ENCODE results near the gene MEST.
"Not testable (repeated sequence)": the region's sequence is repeated elsewhere in the genome, so short reads cannot be mapped to it uniquely, and the experiment has no call there.

The MEST gene

DNA sequence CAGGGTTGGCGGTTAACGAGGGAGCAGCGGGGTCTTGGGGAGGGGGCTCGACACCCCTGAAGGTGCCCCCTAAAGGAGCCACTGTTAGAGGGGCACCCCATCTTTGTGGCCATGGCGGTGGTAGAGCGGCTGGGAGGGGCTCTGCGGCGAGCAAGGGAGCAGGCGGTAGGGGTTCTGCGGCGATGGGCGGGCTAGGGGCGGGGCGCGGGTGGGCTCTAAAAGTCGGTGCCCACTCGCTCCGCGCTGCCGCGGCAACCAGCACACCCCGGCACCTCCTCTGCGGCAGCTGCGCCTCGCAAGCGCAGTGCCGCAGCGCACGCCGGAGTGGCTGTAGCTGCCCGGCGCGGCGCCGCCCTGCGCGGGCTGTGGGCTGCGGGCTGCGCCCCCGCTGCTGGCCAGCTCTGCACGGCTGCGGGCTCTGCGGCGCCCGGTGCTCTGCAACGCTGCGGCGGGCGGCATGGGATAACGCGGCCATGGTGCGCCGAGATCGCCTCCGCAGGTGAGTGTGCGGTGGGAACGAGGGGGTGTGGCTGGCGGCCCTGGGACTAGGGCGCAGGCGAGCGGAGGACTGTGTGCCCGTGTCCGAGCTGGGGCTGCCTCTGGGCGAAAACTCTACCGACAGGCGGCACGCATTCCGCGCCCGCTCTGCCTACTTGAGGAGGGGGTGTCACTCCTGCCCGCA is at the start of gene MEST:
TSS of gene MEST (plus strand) at position 245 of the 682 bp plus-strand sequence. CDS start at position 474, 229 bp downstream.
- Histone ChIP-seq H3K36me3 (ENCODE audit: control insufficient read depth, insufficient read depth, low read length, severe bottlenecking) (peaks cover 7% of the 10 kb centered on the region), H3K4me3 (ENCODE audit: low read length) (peak within 1 kb of the TSS; percentile 85), H3K9ac (ENCODE audit: low read length) (peak within 1 kb of the TSS; percentile 83), H3K27me3 (replicated peaks; ENCODE audit: control insufficient read depth, insufficient read depth, low read length) (no peaks in the 10 kb centered on the region), H3K9me3 (ENCODE audit: control insufficient read depth, low read length) (no peaks in the 10 kb centered on the region), H3K4me1 (ENCODE audit: control insufficient read depth, insufficient read depth, low read length) (peaks cover 20% of the 10 kb centered on the region)
- DNase-seq (ENCODE audit: low read depth) = peak; percentile 41

DNA sequence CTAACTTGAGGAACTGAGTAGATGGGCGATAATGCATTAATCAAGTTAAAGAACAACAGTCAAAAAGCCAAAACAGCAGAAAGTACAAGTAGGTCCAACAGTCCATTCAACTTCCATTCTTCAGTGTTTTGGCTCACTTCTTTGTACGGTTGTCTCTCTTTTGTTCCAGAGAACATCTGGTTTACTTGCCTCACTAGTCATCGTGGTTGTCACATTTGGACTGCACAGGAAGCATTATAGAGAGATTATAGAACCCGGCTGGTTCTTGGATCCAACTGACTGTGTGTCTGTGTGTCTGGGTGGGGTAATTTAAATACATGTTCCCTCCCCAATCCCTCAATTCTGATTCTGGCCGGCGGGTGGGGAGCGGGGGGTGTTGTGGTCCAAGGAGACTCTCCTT is 49.3 kb upstream of the MEST start:
- no peak overlapping the region for H3K4me3 ChIP-seq (ENCODE audit: low read length)
- H3K27me3 ChIP-seq (replicated peaks; ENCODE audit: control insufficient read depth, insufficient read depth, low read length) = no peaks in the 10 kb centered on the region
- no peak for DNase-seq (ENCODE audit: low read depth)
- no peak overlapping the region for H3K9ac ChIP-seq (ENCODE audit: low read length)
- H3K9me3 ChIP-seq (ENCODE audit: control insufficient read depth, low read length) = peaks cover 1% of the 10 kb centered on the region
- peaks cover 28% of the 10 kb centered on the region for H3K4me1 ChIP-seq (ENCODE audit: control insufficient read depth, insufficient read depth, low read length)
- H3K36me3 ChIP-seq (ENCODE audit: control insufficient read depth, insufficient read depth, low read length, severe bottlenecking) = no peaks in the 10 kb centered on the region

DNA sequence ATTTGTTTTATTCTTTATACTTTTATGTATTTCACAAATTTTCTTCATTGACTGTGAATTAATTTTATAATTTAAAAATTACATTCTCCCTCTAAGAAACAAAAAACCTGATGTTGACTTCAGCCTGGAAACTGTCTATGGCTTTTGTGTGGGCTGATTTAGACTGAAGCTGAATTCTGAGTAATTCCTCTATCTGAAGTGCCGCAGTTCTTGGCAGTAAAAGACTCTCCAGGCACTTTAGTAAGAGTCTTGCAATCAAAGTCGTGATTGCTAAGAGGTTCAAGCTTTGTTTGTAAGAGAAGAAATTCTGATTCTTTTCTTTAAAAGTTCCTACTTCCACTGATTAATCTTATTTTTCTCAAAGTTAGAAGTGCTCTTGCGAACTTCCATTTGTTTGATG is 47.7 kb upstream of the MEST start:
- H3K27me3 ChIP-seq (replicated peaks; ENCODE audit: control insufficient read depth, insufficient read depth, low read length) = no peaks in the 10 kb centered on the region
- peak; percentile 61 for DNase-seq (ENCODE audit: low read depth)
- peak overlapping the region; percentile 76 for H3K9ac ChIP-seq (ENCODE audit: low read length)
- H3K36me3 ChIP-seq (ENCODE audit: control insufficient read depth, insufficient read depth, low read length, severe bottlenecking) = no peaks in the 10 kb centered on the region
- peak overlapping the region; percentile 60 for H3K4me3 ChIP-seq (ENCODE audit: low read length)
- peaks cover 12% of the 10 kb centered on the region for H3K9me3 ChIP-seq (ENCODE audit: control insufficient read depth, low read length)
- peaks cover 28% of the 10 kb centered on the region for H3K4me1 ChIP-seq (ENCODE audit: control insufficient read depth, insufficient read depth, low read length)

DNA sequence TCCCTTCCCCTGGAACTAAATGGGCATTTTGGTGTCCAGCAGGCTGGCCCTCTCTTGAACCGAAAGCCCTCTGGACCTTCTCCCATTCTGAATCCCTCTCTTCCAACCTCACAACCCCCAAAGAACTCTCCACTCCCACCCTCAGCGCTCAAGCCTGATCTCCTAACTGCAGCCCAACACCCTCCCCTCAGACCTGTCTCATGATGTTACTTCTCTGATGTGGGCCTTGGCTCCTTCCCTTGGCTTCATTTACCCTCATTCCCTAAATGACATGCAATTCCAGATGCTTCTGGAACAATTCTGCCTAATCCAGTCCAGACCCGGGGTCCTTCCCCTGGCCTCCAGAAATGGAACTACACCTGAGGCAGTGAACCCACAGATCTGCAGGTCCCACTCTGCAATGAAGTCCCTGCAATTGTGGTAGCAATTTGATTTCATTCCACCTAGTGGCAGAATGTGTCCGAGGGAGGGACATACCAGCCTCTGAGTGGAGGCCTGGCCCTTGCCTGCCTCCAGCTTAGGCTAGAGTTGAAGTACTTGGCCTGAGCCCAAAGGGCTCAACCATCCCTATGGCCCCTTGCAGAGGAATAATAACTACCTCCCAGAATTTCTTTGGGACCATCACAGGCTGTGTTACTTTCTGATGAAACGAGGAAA is 47.0 kb upstream of the MEST start:
- Histone ChIP-seq H3K4me3 (ENCODE audit: low read length) (peak overlapping the region; percentile 60), H3K9me3 (ENCODE audit: control insufficient read depth, low read length) (peaks cover 12% of the 10 kb centered on the region), H3K9ac (ENCODE audit: low read length) (peak overlapping the region; percentile 76), H3K27me3 (replicated peaks; ENCODE audit: control insufficient read depth, insufficient read depth, low read length) (no peaks in the 10 kb centered on the region), H3K4me1 (ENCODE audit: control insufficient read depth, insufficient read depth, low read length) (peaks cover 25% of the 10 kb centered on the region), H3K36me3 (ENCODE audit: control insufficient read depth, insufficient read depth, low read length, severe bottlenecking) (no peaks in the 10 kb centered on the region)
- no peak for DNase-seq (ENCODE audit: low read depth)

- Histone ChIP-seq H3K9ac (ENCODE audit: low read length) (no peak overlapping the region), H3K36me3 (ENCODE audit: control insufficient read depth, insufficient read depth, low read length, severe bottlenecking) (no peaks in the 10 kb centered on the region), H3K4me3 (ENCODE audit: low read length) (no peak overlapping the region), H3K4me1 (ENCODE audit: control insufficient read depth, insufficient read depth, low read length) (peaks cover 20% of the 10 kb centered on the region), H3K27me3 (replicated peaks; ENCODE audit: control insufficient read depth, insufficient read depth, low read length) (no peaks in the 10 kb centered on the region), H3K9me3 (ENCODE audit: control insufficient read depth, low read length) (peaks cover 12% of the 10 kb centered on the region)
- DNase-seq (ENCODE audit: low read depth) = no peak
These were observed 45.6 kb upstream of the MEST start for GRCh38 chr7:130446259-130446658.

- DNase-seq (ENCODE audit: low read depth); H3K4me1 ChIP-seq (ENCODE audit: control insufficient read depth, insufficient read depth, low read length); H3K4me3 ChIP-seq (ENCODE audit: low read length); H3K27me3 ChIP-seq (replicated peaks; ENCODE audit: control insufficient read depth, insufficient read depth, low read length); H3K9ac ChIP-seq (ENCODE audit: low read length); H3K36me3 ChIP-seq (ENCODE audit: control insufficient read depth, insufficient read depth, low read length, severe bottlenecking): not testable (repeated sequence)
- peaks cover 12% of the 10 kb centered on the region for H3K9me3 ChIP-seq (ENCODE audit: control insufficient read depth, low read length)
These were observed 40.5 kb upstream of the MEST start for GRCh38 chr7:130451344-130451743.

- H3K9ac ChIP-seq (ENCODE audit: low read length) = no peak overlapping the region
- H3K9me3 ChIP-seq (ENCODE audit: control insufficient read depth, low read length) = peaks cover 7% of the 10 kb centered on the region
- DNase-seq (ENCODE audit: low read depth) = no peak
- no peak overlapping the region for H3K4me3 ChIP-seq (ENCODE audit: low read length)
- no peaks in the 10 kb centered on the region for H3K27me3 ChIP-seq (replicated peaks; ENCODE audit: control insufficient read depth, insufficient read depth, low read length)
- H3K36me3 ChIP-seq (ENCODE audit: control insufficient read depth, insufficient read depth, low read length, severe bottlenecking) = no peaks in the 10 kb centered on the region
- no peaks in the 10 kb centered on the region for H3K4me1 ChIP-seq (ENCODE audit: control insufficient read depth, insufficient read depth, low read length)
These were observed 38.9 kb upstream of the MEST start for GRCh38 chr7:130452951-130453350.

GRCh38 chr7:130454959-130455358 is 36.9 kb upstream of the MEST start:
- Histone ChIP-seq H3K4me3 (ENCODE audit: low read length) (no peak overlapping the region), H3K4me1 (ENCODE audit: control insufficient read depth, insufficient read depth, low read length) (no peaks in the 10 kb centered on the region), H3K36me3 (ENCODE audit: control insufficient read depth, insufficient read depth, low read length, severe bottlenecking) (no peaks in the 10 kb centered on the region), H3K9ac (ENCODE audit: low read length) (no peak overlapping the region), H3K9me3 (ENCODE audit: control insufficient read depth, low read length) (peaks cover 19% of the 10 kb centered on the region), H3K27me3 (replicated peaks; ENCODE audit: control insufficient read depth, insufficient read depth, low read length) (no peaks in the 10 kb centered on the region)
- DNase-seq (ENCODE audit: low read depth) = no peak

DNA sequence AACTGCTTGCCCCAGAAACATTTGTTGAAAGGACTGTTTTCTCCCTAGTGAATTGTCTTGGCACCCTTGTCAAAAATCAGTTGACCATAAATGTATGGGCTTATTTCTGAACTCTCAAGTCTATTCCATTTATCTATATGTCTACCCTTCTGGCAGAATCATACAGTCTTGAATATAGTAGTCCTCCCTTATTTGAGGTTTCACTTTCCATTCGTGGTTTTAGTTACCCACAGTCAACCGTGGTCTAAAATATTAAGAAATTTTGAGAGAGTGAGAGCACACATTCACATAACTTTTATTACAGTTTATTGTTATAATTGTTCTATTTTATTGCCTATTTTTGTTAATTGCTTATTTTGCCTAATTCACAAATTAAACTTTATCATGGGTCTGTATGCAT is 33.6 kb upstream of the MEST start:
- no peak overlapping the region for H3K9ac ChIP-seq (ENCODE audit: low read length)
- no peaks in the 10 kb centered on the region for H3K36me3 ChIP-seq (ENCODE audit: control insufficient read depth, insufficient read depth, low read length, severe bottlenecking)
- no peak for DNase-seq (ENCODE audit: low read depth)
- H3K27me3 ChIP-seq (replicated peaks; ENCODE audit: control insufficient read depth, insufficient read depth, low read length) = peaks cover 6% of the 10 kb centered on the region
- H3K9me3 ChIP-seq (ENCODE audit: control insufficient read depth, low read length) = peaks cover 24% of the 10 kb centered on the region
- no peaks in the 10 kb centered on the region for H3K4me1 ChIP-seq (ENCODE audit: control insufficient read depth, insufficient read depth, low read length)
- no peak overlapping the region for H3K4me3 ChIP-seq (ENCODE audit: low read length)

- Histone ChIP-seq H3K9ac (ENCODE audit: low read length) (no peak overlapping the region), H3K4me1 (ENCODE audit: control insufficient read depth, insufficient read depth, low read length) (no peaks in the 10 kb centered on the region), H3K4me3 (ENCODE audit: low read length) (no peak overlapping the region), H3K27me3 (replicated peaks; ENCODE audit: control insufficient read depth, insufficient read depth, low read length) (peaks cover 6% of the 10 kb centered on the region), H3K36me3 (ENCODE audit: control insufficient read depth, insufficient read depth, low read length, severe bottlenecking) (no peaks in the 10 kb centered on the region), H3K9me3 (ENCODE audit: control insufficient read depth, low read length) (peaks cover 24% of the 10 kb centered on the region)
- peak; percentile 37 for DNase-seq (ENCODE audit: low read depth)
These were observed 30.6 kb upstream of the MEST start for GRCh38 chr7:130461272-130461671.

DNA sequence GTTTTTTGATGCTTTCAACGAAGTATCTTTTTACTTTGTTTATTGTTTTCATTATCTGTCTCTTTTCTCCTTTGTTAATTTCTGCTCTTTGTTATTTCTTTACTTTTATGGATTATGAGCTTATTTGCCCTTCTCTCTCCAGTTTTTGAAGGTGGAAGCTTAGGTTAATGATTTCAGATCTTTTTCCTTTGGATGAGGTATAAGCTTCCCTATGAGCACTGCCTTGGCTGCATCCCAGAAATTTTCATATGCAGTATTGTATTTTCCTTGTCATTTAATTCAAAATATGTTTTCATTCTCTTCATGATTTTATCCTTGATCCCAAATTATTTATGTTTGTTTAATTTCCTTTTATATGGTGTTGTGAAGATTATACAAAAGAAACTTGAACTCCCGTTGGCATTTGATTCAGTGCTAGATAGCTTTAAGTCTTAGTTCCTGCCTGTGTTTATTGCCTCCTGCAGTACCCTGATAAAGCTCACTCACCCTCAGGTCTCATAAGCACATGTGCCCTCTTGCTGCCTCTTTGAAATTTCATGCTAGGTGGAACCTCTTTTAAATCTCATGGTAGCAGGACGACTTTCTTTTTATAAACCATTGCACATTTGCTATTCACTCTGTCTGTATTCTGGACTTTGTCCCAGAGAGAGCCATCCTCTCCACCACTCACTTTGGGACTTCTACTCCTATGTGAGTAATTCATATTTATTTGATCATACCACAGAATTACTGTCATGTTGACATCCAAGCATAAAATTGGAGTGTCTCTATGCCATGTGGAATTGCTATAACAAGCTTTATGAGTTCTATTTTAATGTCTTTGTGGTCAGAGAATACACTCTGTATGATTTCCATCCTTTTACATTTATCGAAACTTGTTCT is 28.1 kb upstream of the MEST start:
- Histone ChIP-seq H3K4me1 (ENCODE audit: control insufficient read depth, insufficient read depth, low read length) (no peaks in the 10 kb centered on the region), H3K9me3 (ENCODE audit: control insufficient read depth, low read length) (peaks cover 17% of the 10 kb centered on the region), H3K36me3 (ENCODE audit: control insufficient read depth, insufficient read depth, low read length, severe bottlenecking) (no peaks in the 10 kb centered on the region), H3K4me3 (ENCODE audit: low read length) (no peak overlapping the region), H3K9ac (ENCODE audit: low read length) (no peak overlapping the region), H3K27me3 (replicated peaks; ENCODE audit: control insufficient read depth, insufficient read depth, low read length) (peaks cover 6% of the 10 kb centered on the region)
- no peak for DNase-seq (ENCODE audit: low read depth)

Measured in adipocyte (in vitro differentiated cells).